GM18519 (cell line): ENCODE data around the gene ABCA6.

ENCODE experiments used
- ATAC-seq: cut with Tn5 transposase; IDR thresholded peaks from one replicate; pipeline ENCODE4 v1.9.1; 2021; ENCODE audit warnings: mild to moderate bottlenecking, moderate library complexity; ENCODE audit not compliant: unreplicated experiment, low FRiP score

ABCA6 gene

DNA sequence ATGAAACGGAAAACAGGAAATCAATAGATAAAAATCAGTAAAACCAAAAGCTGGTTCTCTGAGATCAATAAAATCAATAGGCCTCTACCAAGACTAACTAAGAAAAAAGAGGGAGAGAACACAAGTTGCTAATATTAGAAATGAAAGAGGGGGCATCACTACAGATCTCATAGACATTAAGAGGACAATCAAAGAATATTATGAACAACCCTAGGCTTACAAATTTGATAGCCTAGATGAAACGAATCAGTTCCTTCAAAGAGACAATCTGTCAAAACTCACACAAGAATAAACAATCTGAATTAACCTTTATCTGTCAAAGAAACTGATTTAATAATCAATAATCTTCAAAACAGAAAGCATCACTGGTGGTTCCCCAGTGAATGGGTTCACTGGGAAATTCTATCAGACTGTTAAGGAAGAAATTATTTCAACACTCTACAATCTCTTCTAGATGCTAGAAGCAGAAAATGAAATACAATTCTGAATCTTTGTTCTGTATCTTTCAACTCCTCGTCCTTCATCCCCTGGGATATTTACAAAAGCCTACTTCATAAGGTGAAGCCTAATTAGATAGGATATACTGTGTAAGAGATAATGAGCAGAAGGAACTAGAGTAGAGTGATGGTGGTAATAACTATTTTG, 85.4 kb downstream of the ABCA6 start:
- ATAC-seq: no peak

- no peak for ATAC-seq
Measured at GRCh38 chr17:69055334-69055733, 86.4 kb downstream of the ABCA6 start.

- ATAC-seq: no peak
Measured at GRCh38 chr17:69050999-69051775, 90.5 kb downstream of the ABCA6 start.

DNA sequence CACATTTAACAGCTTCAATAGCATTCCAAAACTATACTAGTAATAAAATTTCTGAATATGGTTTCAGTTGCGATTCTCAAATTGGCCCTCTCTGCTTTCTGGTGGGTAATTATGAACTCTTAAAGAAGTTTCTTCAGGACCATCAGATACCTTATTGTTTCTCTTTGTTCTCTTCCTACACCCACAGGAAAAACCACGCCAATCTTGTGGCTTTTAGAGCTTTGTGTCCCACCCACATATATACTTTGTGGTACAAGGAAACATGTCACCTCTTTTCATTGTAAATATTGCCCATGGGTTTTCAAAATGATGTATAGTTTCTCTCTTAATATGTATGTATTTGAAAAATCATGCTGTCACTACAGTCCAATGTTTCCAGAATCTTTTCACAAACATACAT, 93.1 kb downstream of the ABCA6 start:
- ATAC-seq: no peak

- ATAC-seq: no peak
Measured at GRCh38 chr17:69047368-69048263, 94.1 kb downstream of the ABCA6 start.

GRCh38 chr17:69046121-69046807, 95.4 kb downstream of the ABCA6 start:
- no peak for ATAC-seq

GRCh38 chr17:69045646-69046045, 96.0 kb downstream of the ABCA6 start:
- ATAC-seq: no peak

- ATAC-seq: no peak
Measured at GRCh38 chr17:69044371-69044770, 97.3 kb downstream of the ABCA6 start.

DNA sequence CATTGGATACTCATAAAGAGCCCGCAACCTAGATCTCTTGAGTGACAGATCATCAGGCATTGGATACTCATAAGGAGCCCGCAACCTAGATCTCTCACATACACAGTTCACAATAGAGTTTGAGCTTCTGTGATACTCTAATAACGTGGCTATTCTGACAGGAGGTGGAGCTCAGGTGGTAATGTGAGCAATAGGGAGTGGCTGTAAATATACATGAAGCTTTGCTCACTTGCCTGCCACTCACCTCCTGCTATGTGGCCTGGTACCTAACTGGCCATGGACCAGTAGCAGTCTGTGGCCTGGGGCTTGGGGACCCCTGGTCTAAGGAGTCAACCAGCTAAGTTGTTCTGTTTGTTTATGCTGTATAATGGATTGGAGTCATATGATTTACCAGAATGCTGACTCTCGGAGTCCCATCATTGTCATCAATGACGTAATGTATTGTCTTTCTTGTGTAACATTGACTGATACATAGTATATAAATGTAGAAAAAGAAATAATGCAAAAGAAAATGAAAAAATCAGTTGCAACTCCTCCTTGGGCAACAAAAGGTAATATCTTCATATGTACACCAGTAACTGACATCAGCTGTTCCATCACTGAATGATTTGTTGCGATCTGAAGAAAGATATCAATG, 98.5 kb downstream of the ABCA6 start:
- no peak for ATAC-seq

DNA sequence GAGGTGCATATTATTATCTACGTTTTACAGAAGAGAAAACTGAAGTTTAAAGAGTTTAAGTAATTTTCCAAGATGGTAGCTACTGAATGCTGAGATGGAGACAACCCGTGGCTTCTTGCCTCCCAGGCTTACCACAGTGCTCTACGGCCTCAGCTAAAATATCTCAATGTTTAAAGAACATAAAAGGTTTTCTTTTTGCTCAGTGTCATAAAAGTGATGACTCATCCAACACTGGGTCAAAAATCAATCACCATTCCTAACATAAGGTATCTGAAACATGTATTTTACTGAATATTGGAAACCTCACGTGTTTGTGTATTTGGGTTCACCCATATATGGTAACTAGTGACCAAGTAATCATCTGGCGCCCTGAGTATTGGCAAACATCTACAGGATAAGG, 99.4 kb downstream of the ABCA6 start:
- ATAC-seq: no peak

DNA sequence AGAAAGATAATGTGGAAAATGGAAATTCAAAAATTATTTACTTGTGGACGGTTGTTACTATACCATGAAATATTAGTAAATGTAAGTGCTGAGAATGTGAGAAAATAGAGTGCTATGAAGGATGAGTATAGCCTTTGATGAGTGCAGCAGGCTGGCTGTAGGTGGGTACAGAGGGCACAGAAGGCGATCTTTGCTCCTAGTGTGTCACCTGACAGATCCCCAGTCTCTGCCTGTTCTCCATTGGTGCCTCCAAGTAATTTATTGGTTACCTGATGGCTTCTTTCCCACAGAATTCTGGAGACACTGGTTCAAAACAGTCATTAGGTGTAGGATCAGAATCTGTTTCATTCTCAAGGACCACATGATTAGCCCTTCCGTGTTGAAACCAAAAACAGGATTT, 109.9 kb downstream of the ABCA6 start:
- ATAC-seq: no peak

DNA sequence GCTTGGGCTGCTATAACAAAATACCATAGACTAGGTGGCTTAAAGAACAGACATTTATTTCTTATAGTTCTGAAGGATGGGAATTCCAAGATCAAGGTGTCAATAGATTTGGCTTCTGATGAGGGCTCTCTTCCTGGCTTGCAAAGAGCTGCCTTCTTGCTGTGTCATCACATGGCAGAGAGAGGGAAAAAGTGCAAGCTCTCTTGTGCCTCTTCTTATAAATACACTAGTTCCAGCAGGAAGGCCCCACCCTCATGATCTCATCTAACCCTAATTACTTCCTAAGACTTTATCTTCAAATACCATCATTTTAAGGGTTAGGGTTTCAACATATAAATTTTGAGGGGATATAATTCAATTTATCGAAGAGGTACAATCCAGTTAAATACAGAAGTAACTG, 111.5 kb downstream of the ABCA6 start:
- no peak for ATAC-seq
